Glomerular visceral epithelial cell (primary cell): ENCODE data around the gene KLRB1.
"Not testable (repeated sequence)": the region's sequence is repeated elsewhere in the genome, so short reads cannot be mapped to it uniquely, and the experiment has no call there.

Experiments
- DNase-seq: peaks from one replicate; pipeline ENCODE4 v3.0.0-alpha.2; 2016; ENCODE audit errors: extremely low spot score

The KLRB1 gene

GRCh38 chr12:9619411-9620179, 11.9 kb upstream of the KLRB1 start:
- DNase-seq: no peak

- not testable (repeated sequence) for DNase-seq
Observed at GRCh38 chr12:9618906-9619305, 11.2 kb upstream of the KLRB1 start.

- DNase-seq: no peak
Observed at GRCh38 chr12:9617124-9617523, 9.4 kb upstream of the KLRB1 start.

- DNase-seq: no peak
Observed at GRCh38 chr12:9615420-9616136, 7.9 kb upstream of the KLRB1 start.

- DNase-seq: not testable (repeated sequence)
Observed at GRCh38 chr12:9610606-9611005, 2.9 kb upstream of the KLRB1 start.

- no peak for DNase-seq
Observed at GRCh38 chr12:9606736-9607372, 862 bp downstream of the KLRB1 start.

- DNase-seq: no peak
Observed at GRCh38 chr12:9606247-9606646, 1.5 kb downstream of the KLRB1 start.

- no peak for DNase-seq
Observed at GRCh38 chr12:9605483-9605882, 2.2 kb downstream of the KLRB1 start.

- DNase-seq: no peak
Observed at GRCh38 chr12:9604287-9604686, 3.4 kb downstream of the KLRB1 start.

- not testable (repeated sequence) for DNase-seq
Observed at GRCh38 chr12:9600426-9600825, 7.3 kb downstream of the KLRB1 start.

- no peak for DNase-seq
Observed at GRCh38 chr12:9598363-9598762, 9.4 kb downstream of the KLRB1 start.

- DNase-seq: no peak
Observed at GRCh38 chr12:9597365-9597764, 10.4 kb downstream of the KLRB1 start.

- DNase-seq: no peak
Observed at GRCh38 chr12:9590441-9590840, 17.3 kb downstream of the KLRB1 start.

GRCh38 chr12:9588749-9589148, 19.0 kb downstream of the KLRB1 start:
- DNase-seq: no peak

- DNase-seq: no peak
Observed at GRCh38 chr12:9587987-9588600, 19.6 kb downstream of the KLRB1 start.

- not testable (repeated sequence) for DNase-seq
Observed at GRCh38 chr12:9577729-9578128, 30.0 kb downstream of the KLRB1 start.

- DNase-seq: not testable (repeated sequence)
Observed at GRCh38 chr12:9567151-9567550, 40.6 kb downstream of the KLRB1 start.

GRCh38 chr12:9566113-9566512, 41.6 kb downstream of the KLRB1 start:
- DNase-seq: not testable (repeated sequence)

GRCh38 chr12:9564418-9564817, 43.3 kb downstream of the KLRB1 start:
- not testable (repeated sequence) for DNase-seq

- DNase-seq: not testable (repeated sequence)
Observed at GRCh38 chr12:9562841-9563453, 44.8 kb downstream of the KLRB1 start.

GRCh38 chr12:9545489-9545888, 62.2 kb downstream of the KLRB1 start:
- not testable (repeated sequence) for DNase-seq
